Neural crest cell (in vitro differentiated cells): ENCODE measurements around the gene C16orf87. TPM values are rescaled to one million over a fixed set of nuclear protein-coding genes. Genes with fewer than 3 reads are reported as not detected.

ENCODE experiments used
- DNase-seq: peaks from one replicate; pipeline ENCODE4 v3.0.0; 2021; ENCODE audit warnings: low read depth, mixed read lengths, low spot score
- H3K27ac Mint-ChIP-seq: one replicate; pipeline ENCODE4 v1.8.0; 2021; ENCODE audit warnings: mild to moderate bottlenecking, mixed read lengths; ENCODE audit not compliant: unreplicated experiment
- H3K27me3 Mint-ChIP-seq: 2 replicates; pipeline ENCODE4 v1.8.0; 2021; ENCODE audit warnings: low read depth, mild to moderate bottlenecking, mixed read lengths
- H3K36me3 Mint-ChIP-seq: 2 replicates; pipeline ENCODE4 v1.8.0; 2021; ENCODE audit warnings: low read depth, mild to moderate bottlenecking, mixed read lengths
- H3K4me1 Mint-ChIP-seq: 2 replicates; pipeline ENCODE4 v1.8.0; 2021; ENCODE audit warnings: mixed read lengths
- H3K4me3 Mint-ChIP-seq: one replicate; pipeline ENCODE4 v1.8.0; 2021; ENCODE audit warnings: mild to moderate bottlenecking, mixed read lengths
- H3K9me3 Mint-ChIP-seq: 2 replicates; pipeline ENCODE4 v1.8.0; 2021; ENCODE audit warnings: mixed read lengths
- total RNA-seq: library from RNA; stranded (reverse); gene quantifications from 2 replicates; pipeline ENCODE4 v1.2.1, GENCODE V29; 2021
- TF ChIP-seq, protein P1 (sequence below): fragments of 200-600 bp; sonication (generic); conservative IDR thresholded peaks from 2 replicates; pipeline ENCODE4 v1.5.0; 2021; ENCODE audit warnings: antibody characterized with exemption, mild to moderate bottlenecking

The C16orf87 gene
- total RNA-seq, 1 donor from 2014 or later, result 19.2 TPM

DNA sequence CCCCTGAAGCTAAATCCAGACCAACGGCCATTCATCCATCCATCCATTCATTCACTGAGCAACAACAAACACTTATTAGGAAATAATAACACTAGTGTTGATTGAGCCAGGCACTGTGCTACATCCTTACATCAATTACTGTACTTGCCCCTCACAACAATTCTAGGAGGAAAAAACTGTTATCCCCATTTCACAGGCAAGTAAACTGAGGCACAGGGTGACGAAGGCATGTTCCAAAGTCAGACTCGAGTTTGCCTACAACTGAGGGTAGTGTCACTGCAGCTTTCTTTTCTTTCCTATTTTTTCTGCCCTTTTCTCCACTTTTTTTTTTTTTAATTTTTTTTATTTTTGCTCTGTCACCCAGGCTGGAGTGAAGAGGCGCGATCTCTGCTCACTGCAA, 71.7 kb downstream of the C16orf87 start:
- Mint-ChIP-seq H3K27me3 (no peaks in the 10 kb centered on the region), H3K4me1 (peaks cover 30% of the 10 kb centered on the region), H3K4me3 (no peak overlapping the region), H3K27ac (no peak overlapping the region), H3K36me3 (no peaks in the 10 kb centered on the region), H3K9me3 (no peaks in the 10 kb centered on the region)
- TF ChIP-seq, protein P1, sequence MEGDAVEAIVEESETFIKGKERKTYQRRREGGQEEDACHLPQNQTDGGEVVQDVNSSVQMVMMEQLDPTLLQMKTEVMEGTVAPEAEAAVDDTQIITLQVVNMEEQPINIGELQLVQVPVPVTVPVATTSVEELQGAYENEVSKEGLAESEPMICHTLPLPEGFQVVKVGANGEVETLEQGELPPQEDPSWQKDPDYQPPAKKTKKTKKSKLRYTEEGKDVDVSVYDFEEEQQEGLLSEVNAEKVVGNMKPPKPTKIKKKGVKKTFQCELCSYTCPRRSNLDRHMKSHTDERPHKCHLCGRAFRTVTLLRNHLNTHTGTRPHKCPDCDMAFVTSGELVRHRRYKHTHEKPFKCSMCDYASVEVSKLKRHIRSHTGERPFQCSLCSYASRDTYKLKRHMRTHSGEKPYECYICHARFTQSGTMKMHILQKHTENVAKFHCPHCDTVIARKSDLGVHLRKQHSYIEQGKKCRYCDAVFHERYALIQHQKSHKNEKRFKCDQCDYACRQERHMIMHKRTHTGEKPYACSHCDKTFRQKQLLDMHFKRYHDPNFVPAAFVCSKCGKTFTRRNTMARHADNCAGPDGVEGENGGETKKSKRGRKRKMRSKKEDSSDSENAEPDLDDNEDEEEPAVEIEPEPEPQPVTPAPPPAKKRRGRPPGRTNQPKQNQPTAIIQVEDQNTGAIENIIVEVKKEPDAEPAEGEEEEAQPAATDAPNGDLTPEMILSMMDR, result no peak
- no peak for DNase-seq

DNA sequence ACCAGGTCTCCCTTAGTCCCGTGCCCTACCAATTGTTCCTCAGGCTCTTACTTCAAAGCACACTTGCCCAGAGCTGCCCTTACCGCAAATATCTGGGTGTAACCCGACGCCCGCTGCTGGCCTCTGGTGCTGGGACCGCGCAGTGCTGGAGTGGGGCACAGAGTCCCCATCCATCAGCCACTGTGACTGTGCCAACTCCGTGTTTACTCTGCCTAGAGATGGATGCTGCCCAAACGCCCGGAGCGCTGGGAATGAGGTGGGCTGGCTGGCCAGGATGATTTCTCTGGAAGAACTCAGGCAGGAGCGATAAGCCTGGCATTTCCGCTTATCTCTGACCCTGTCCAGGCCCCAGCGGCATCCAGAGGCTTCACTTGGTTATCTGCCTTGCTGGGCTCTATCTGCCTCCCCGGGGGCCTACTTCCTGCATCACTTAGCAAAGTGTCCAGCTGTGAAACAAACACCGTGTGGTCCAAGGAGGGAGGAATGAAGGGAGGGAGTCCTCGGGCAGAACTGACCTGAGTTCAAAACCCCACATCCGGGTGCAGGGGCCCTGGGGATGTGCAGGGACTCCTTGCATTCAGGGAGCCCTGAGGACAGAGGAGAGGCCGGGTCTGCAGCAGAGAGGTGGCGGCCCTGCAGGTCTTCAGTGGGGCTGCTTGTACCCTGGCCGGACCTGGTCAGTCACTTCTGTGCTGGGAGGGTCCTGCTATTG, 73.5 kb downstream of the C16orf87 start:
- Mint-ChIP-seq H3K27ac (no peak overlapping the region), H3K4me3 (no peak overlapping the region), H3K4me1 (peaks cover 20% of the 10 kb centered on the region)

DNA sequence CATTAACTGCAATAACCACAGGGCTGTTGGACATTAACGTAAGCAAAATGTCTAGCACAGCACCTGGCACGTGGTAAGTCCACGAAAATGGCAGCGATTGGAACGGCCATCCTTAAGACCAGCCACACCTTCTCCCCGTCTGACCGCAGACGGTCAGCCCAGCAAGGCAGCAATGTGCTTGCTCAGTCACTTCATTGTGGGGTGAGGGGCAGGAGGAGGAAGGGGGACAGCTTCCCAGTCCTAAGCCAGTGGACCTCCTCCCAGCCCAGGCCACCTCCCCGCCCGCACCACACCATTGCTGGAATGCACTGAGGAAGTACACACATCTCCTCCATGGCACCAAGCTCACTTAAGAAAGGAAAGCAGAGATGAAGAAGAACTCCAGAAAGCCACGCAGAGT, 74.2 kb downstream of the C16orf87 start:
- H3K4me1 Mint-ChIP-seq, result peaks cover 19% of the 10 kb centered on the region
- TF ChIP-seq, protein P1, result no peak
- H3K27me3 Mint-ChIP-seq, result no peaks in the 10 kb centered on the region
- no peaks in the 10 kb centered on the region for H3K9me3 Mint-ChIP-seq
- no peak for DNase-seq
- H3K27ac Mint-ChIP-seq, result no peak overlapping the region
- H3K4me3 Mint-ChIP-seq, result no peak overlapping the region
- no peaks in the 10 kb centered on the region for H3K36me3 Mint-ChIP-seq

More for the DNA sequence above, 73.5 kb downstream of the C16orf87 start:
- no peak for DNase-seq
- Mint-ChIP-seq H3K9me3 (no peaks in the 10 kb centered on the region), H3K36me3 (no peaks in the 10 kb centered on the region), H3K27me3 (no peaks in the 10 kb centered on the region)
- TF ChIP-seq, protein P1, result no peak

DNA sequence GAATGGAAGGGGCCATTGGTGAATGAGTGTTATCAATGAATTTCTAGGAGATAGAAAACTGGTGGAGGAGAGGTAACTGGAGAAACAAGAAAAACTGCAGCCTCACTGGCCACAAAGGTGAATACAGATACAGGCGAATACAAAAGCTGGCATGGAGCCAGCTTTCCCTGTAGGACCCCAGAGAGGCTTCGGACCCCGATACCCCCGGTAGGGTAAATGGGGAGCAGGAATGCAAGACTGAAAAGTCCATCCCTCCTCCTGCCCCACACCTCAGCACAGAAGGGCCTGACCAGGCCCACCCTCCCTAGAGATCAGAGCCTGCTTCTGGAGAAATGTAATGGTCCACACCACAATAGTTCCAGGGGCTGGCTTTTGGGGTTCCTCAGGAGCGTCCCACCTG, 78.0 kb downstream of the C16orf87 start:
- Mint-ChIP-seq H3K9me3 (no peaks in the 10 kb centered on the region), H3K27me3 (no peaks in the 10 kb centered on the region), H3K4me3 (no peak overlapping the region), H3K36me3 (no peaks in the 10 kb centered on the region), H3K4me1 (peaks cover 29% of the 10 kb centered on the region), H3K27ac (no peak overlapping the region)
- TF ChIP-seq, protein P1, result no peak
- DNase-seq, result no peak

DNA sequence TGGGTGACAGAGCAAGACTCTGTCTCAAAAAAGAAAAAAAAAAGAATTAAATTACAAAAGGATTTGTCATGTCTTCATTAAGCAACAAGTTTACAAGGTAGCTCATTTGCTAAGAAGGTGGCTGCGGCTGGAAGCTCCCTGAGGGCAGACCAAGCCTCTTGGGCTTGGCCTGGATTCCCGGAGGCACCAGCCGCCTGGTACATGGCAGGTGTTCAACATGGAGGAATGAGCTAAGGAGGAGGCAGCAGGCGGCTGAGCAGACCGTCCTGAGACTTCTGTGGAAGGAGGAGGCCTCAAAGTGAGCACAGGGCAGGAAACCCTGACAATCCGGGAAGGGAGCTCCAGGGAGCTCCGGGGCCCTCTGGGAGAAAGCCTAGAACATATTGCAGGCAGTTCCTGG, 79.6 kb downstream of the C16orf87 start:
- no peaks in the 10 kb centered on the region for H3K27me3 Mint-ChIP-seq
- TF ChIP-seq, protein P1, result no peak
- no peaks in the 10 kb centered on the region for H3K36me3 Mint-ChIP-seq
- DNase-seq, result no peak
- no peaks in the 10 kb centered on the region for H3K9me3 Mint-ChIP-seq
- peaks cover 26% of the 10 kb centered on the region for H3K4me1 Mint-ChIP-seq
- H3K27ac Mint-ChIP-seq, result peak overlapping the region; percentile 27
- H3K4me3 Mint-ChIP-seq, result no peak overlapping the region
